HEK293 (cell line): ENCODE data around the gene RXFP1.

Experiments used
- MYNN ChIP-seq: fragments of 450-650 bp; formaldehyde crosslinking; IDR thresholded peaks from 2 replicates; pipeline ENCODE4 v1.5.1; 2016; ENCODE audit warnings: missing biosample characterization, missing genetic modification characterization, borderline replicate concordance
- REPIN1 ChIP-seq: fragments of 450-650 bp; formaldehyde crosslinking; IDR thresholded peaks from 2 replicates; pipeline ENCODE4 v1.5.1; 2017; ENCODE audit warnings: missing biosample characterization, missing genetic modification characterization, low read depth
- SP2 ChIP-seq: fragments of 450-650 bp; formaldehyde crosslinking; IDR thresholded peaks from 2 replicates; pipeline ENCODE4 v1.5.1; 2016; ENCODE audit warnings: missing biosample characterization, missing genetic modification characterization
- SP7 ChIP-seq: fragments of 450-650 bp; formaldehyde crosslinking; IDR thresholded peaks from 2 replicates; pipeline ENCODE4 v1.5.1; 2016; ENCODE audit warnings: missing biosample characterization, missing genetic modification characterization
- TRIM28 ChIP-seq: IDR thresholded peaks from 2 replicates; pipeline ENCODE4 v1.6.1; 2011; ENCODE audit warnings: low read length, control low read depth, borderline replicate concordance
- YY2 ChIP-seq: fragments of 450-650 bp; formaldehyde crosslinking; IDR thresholded peaks from 2 replicates; pipeline ENCODE4 v1.5.1; 2016; ENCODE audit warnings: missing biosample characterization, missing genetic modification characterization
- ZBTB17 ChIP-seq: fragments of 450-650 bp; formaldehyde crosslinking; IDR thresholded peaks from 2 replicates; pipeline ENCODE4 v1.5.1; 2016; ENCODE audit warnings: missing biosample characterization, missing genetic modification characterization
- ZBTB21 ChIP-seq: fragments of 450-650 bp; formaldehyde crosslinking; IDR thresholded peaks from 2 replicates; pipeline ENCODE4 v1.5.1; 2017; ENCODE audit warnings: missing biosample characterization, missing genetic modification characterization
- ZFHX2 ChIP-seq: fragments of 450-650 bp; formaldehyde crosslinking; conservative IDR thresholded peaks from 2 replicates; pipeline ENCODE4 v1.5.1; 2016; ENCODE audit warnings: missing biosample characterization, missing genetic modification characterization
- ZNF169 ChIP-seq: fragments of 450-650 bp; formaldehyde crosslinking; IDR thresholded peaks from 2 replicates; pipeline ENCODE4 v1.5.1; 2016; ENCODE audit warnings: missing biosample characterization, missing genetic modification characterization
- ZNF239 ChIP-seq: fragments of 450-650 bp; formaldehyde crosslinking; IDR thresholded peaks from 2 replicates; pipeline ENCODE4 v1.5.1; 2016; ENCODE audit warnings: missing biosample characterization, missing genetic modification characterization
- ZNF24 ChIP-seq: fragments of 450-650 bp; formaldehyde crosslinking; IDR thresholded peaks from 2 replicates; pipeline ENCODE4 v1.5.1; 2016; ENCODE audit warnings: missing biosample characterization, missing genetic modification characterization
- ZNF311 ChIP-seq: fragments of 450-650 bp; formaldehyde crosslinking; IDR thresholded peaks from 2 replicates; pipeline ENCODE4 v1.5.1; 2017; ENCODE audit warnings: missing biosample characterization, missing genetic modification characterization, borderline replicate concordance
- ZNF341 ChIP-seq: fragments of 450-650 bp; formaldehyde crosslinking; IDR thresholded peaks from 2 replicates; pipeline ENCODE4; 2016; ENCODE audit warnings: low read depth, missing biosample characterization, missing genetic modification characterization
- ZNF544 ChIP-seq: fragments of 450-650 bp; formaldehyde crosslinking; IDR thresholded peaks from 2 replicates; pipeline ENCODE4 v1.5.0; 2017; ENCODE audit warnings: missing biosample characterization, missing genetic modification characterization
- ZNF558 ChIP-seq: fragments of 450-650 bp; formaldehyde crosslinking; IDR thresholded peaks from 2 replicates; pipeline ENCODE4 v1.5.1; 2016; ENCODE audit warnings: missing biosample characterization, missing genetic modification characterization
- ZNF585B ChIP-seq: fragments of 450-650 bp; formaldehyde crosslinking; IDR thresholded peaks from 2 replicates; pipeline ENCODE4 v1.5.1; 2016; ENCODE audit warnings: missing biosample characterization, missing genetic modification characterization
- ZNF670 ChIP-seq: fragments of 450-650 bp; formaldehyde crosslinking; IDR thresholded peaks from 2 replicates; pipeline ENCODE4 v1.5.1; 2016; ENCODE audit warnings: missing biosample characterization, missing genetic modification characterization, low read depth
- ZNF776 ChIP-seq: fragments of 450-650 bp; formaldehyde crosslinking; IDR thresholded peaks from 2 replicates; pipeline ENCODE4 v1.5.0; 2017; ENCODE audit warnings: missing biosample characterization, missing genetic modification characterization, borderline replicate concordance
- TF ChIP-seq, protein P1 (sequence below): fragments of 450-650 bp; formaldehyde crosslinking; IDR thresholded peaks from 2 replicates; pipeline ENCODE4 v1.5.1; 2016; ENCODE audit warnings: missing biosample characterization, missing genetic modification characterization
- TF ChIP-seq, protein P2 (sequence below): fragments of 450-650 bp; formaldehyde crosslinking; IDR thresholded peaks from 2 replicates; pipeline ENCODE4 v1.5.1; 2016; ENCODE audit warnings: missing biosample characterization, missing genetic modification characterization
- TF ChIP-seq, protein P3 (sequence below): fragments of 450-650 bp; formaldehyde crosslinking; IDR thresholded peaks from 2 replicates; pipeline ENCODE4 v1.5.1; 2017; ENCODE audit warnings: missing biosample characterization, missing genetic modification characterization
- TF ChIP-seq, protein P4 (sequence below): fragments of 450-650 bp; formaldehyde crosslinking; IDR thresholded peaks from 2 replicates; pipeline ENCODE4 v1.5.1; 2016; ENCODE audit warnings: missing biosample characterization, missing genetic modification characterization
- TF ChIP-seq, protein P5 (sequence below): fragments of 450-650 bp; formaldehyde crosslinking; IDR thresholded peaks from 2 replicates; pipeline ENCODE4 v1.5.1; 2016; ENCODE audit warnings: missing biosample characterization, missing genetic modification characterization
- TF ChIP-seq, protein P6 (sequence below): fragments of 450-650 bp; formaldehyde crosslinking; IDR thresholded peaks from 2 replicates; pipeline ENCODE4; 2016; ENCODE audit warnings: missing biosample characterization, missing genetic modification characterization
- TF ChIP-seq, protein P7 (sequence below): fragments of 450-650 bp; formaldehyde crosslinking; IDR thresholded peaks from 2 replicates; pipeline ENCODE4 v1.5.1; 2016; ENCODE audit warnings: missing biosample characterization, missing genetic modification characterization

RXFP1 gene

DNA sequence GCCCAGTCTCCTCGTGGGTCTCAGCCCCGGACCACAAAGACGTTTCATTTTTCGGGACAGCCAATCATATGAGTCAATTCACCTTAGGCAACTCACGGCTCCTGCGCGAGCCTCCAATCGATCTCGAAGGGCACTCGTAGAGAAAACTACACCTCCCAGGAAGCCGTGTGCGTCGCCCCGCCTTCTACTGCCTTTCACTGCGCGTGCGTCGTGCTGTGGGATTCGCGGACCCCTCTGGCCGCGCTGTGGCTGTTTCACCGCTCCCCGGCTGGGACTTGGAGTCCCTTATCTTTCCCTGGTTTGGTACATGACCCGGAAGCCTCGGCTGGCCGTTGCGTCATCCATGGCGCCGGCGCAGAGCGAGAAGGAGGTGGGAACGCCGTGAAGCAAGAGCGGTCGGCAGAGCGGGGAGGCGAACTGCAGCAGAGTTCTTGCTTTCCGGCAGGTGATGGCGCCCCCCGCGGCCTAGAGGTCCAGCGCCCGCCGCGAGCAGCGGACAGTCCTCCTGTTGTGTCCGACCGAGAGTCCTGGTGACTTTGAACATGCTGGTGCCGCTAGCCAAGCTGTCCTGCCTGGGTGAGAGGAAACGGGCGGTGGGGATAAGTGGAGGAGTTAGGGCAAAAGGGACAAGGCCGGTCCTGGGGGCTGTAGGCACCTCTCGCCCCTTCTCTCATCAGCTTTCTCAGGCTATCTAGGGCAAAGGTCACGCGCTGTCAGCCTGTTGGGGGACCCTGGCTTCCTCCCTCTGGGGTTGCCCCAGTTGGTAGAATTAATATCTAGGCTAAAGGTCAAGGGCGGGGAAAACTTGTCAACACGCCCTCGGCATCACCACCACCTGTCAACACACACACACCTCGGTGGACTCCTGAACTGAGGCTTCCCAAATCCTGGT lies 150.5 kb downstream of the RXFP1 start, which contains the start of gene ETFDH (continued):
- TF ChIP-seq, protein P1, sequence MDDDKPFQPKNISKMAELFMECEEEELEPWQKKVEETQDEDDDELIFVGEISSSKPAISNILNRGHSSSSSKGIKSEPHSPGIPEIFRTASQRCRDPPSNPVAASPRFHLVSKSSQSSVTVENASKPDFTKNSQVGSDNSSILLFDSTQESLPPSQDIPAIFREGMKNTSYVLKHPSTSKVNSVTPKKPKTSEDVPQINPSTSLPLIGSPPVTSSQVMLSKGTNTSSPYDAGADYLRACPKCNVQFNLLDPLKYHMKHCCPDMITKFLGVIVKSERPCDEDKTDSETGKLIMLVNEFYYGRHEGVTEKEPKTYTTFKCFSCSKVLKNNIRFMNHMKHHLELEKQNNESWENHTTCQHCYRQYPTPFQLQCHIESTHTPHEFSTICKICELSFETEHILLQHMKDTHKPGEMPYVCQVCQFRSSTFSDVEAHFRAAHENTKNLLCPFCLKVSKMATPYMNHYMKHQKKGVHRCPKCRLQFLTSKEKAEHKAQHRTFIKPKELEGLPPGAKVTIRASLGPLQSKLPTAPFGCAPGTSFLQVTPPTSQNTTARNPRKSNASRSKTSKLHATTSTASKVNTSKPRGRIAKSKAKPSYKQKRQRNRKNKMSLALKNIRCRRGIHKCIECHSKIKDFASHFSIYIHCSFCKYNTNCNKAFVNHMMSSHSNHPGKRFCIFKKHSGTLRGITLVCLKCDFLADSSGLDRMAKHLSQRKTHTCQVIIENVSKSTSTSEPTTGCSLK (tag by site-specific recombination), result no peak
- TF ChIP-seq TRIM28, result peak; percentile 65; the same call in 1 of the 2 replicates
- TF ChIP-seq ZNF585B (tag by site-specific recombination), result no peak
- TF ChIP-seq ZBTB17 (tag by site-specific recombination), result peak; percentile 92
- TF ChIP-seq REPIN1 (tag by site-specific recombination), result no peak
- no peak for TF ChIP-seq ZNF169 (tag by site-specific recombination)
- TF ChIP-seq, protein P2, sequence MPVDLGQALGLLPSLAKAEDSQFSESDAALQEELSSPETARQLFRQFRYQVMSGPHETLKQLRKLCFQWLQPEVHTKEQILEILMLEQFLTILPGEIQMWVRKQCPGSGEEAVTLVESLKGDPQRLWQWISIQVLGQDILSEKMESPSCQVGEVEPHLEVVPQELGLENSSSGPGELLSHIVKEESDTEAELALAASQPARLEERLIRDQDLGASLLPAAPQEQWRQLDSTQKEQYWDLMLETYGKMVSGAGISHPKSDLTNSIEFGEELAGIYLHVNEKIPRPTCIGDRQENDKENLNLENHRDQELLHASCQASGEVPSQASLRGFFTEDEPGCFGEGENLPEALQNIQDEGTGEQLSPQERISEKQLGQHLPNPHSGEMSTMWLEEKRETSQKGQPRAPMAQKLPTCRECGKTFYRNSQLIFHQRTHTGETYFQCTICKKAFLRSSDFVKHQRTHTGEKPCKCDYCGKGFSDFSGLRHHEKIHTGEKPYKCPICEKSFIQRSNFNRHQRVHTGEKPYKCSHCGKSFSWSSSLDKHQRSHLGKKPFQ (tag by site-specific recombination), result peak; percentile 75; the same call in 1 of the 2 replicates
- peak; percentile 89 for TF ChIP-seq ZNF341 (tag by site-specific recombination)
- TF ChIP-seq, protein P3, sequence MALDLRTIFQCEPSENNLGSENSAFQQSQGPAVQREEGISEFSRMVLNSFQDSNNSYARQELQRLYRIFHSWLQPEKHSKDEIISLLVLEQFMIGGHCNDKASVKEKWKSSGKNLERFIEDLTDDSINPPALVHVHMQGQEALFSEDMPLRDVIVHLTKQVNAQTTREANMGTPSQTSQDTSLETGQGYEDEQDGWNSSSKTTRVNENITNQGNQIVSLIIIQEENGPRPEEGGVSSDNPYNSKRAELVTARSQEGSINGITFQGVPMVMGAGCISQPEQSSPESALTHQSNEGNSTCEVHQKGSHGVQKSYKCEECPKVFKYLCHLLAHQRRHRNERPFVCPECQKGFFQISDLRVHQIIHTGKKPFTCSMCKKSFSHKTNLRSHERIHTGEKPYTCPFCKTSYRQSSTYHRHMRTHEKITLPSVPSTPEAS, result no peak
- TF ChIP-seq, protein P4, sequence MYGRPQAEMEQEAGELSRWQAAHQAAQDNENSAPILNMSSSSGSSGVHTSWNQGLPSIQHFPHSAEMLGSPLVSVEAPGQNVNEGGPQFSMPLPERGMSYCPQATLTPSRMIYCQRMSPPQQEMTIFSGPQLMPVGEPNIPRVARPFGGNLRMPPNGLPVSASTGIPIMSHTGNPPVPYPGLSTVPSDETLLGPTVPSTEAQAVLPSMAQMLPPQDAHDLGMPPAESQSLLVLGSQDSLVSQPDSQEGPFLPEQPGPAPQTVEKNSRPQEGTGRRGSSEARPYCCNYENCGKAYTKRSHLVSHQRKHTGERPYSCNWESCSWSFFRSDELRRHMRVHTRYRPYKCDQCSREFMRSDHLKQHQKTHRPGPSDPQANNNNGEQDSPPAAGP (tag by site-specific recombination), result peak; percentile 32; the same call in 1 of the 2 replicates
- peak; percentile 9; the same call in 1 of the 2 replicates for TF ChIP-seq ZNF558
- TF ChIP-seq ZNF311, result no peak
- TF ChIP-seq SP2 (tag by site-specific recombination), result peak; percentile 96
- TF ChIP-seq ZFHX2 (tag by site-specific recombination), result 0 out of 2 replicates have a peak, but pooled peaks have one; percentile 1
- TF ChIP-seq, protein P5, sequence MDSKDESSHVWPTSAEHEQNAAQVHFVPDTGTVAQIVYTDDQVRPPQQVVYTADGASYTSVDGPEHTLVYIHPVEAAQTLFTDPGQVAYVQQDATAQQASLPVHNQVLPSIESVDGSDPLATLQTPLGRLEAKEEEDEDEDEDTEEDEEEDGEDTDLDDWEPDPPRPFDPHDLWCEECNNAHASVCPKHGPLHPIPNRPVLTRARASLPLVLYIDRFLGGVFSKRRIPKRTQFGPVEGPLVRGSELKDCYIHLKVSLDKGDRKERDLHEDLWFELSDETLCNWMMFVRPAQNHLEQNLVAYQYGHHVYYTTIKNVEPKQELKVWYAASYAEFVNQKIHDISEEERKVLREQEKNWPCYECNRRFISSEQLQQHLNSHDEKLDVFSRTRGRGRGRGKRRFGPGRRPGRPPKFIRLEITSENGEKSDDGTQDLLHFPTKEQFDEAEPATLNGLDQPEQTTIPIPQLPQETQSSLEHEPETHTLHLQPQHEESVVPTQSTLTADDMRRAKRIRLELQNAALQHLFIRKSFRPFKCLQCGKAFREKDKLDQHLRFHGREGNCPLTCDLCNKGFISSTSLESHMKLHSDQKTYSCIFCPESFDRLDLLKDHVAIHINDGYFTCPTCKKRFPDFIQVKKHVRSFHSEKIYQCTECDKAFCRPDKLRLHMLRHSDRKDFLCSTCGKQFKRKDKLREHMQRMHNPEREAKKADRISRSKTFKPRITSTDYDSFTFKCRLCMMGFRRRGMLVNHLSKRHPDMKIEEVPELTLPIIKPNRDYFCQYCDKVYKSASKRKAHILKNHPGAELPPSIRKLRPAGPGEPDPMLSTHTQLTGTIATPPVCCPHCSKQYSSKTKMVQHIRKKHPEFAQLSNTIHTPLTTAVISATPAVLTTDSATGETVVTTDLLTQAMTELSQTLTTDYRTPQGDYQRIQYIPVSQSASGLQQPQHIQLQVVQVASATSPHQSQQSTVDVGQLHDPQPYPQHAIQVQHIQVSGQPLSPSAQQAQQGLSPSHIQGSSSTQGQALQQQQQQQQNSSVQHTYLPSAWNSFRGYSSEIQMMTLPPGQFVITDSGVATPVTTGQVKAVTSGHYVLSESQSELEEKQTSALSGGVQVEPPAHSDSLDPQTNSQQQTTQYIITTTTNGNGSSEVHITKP, result peak; percentile 85
- TF ChIP-seq, protein P6, sequence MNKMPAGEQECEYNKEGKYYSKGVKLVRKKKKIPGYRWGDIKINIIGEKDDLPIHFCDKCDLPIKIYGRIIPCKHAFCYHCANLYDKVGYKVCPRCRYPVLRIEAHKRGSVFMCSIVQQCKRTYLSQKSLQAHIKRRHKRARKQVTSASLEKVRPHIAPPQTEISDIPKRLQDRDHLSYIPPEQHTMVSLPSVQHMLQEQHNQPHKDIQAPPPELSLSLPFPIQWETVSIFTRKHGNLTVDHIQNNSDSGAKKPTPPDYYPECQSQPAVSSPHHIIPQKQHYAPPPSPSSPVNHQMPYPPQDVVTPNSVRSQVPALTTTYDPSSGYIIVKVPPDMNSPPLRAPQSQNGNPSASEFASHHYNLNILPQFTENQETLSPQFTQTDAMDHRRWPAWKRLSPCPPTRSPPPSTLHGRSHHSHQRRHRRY, result no peak
- TF ChIP-seq MYNN, result no peak
- TF ChIP-seq, protein P7, sequence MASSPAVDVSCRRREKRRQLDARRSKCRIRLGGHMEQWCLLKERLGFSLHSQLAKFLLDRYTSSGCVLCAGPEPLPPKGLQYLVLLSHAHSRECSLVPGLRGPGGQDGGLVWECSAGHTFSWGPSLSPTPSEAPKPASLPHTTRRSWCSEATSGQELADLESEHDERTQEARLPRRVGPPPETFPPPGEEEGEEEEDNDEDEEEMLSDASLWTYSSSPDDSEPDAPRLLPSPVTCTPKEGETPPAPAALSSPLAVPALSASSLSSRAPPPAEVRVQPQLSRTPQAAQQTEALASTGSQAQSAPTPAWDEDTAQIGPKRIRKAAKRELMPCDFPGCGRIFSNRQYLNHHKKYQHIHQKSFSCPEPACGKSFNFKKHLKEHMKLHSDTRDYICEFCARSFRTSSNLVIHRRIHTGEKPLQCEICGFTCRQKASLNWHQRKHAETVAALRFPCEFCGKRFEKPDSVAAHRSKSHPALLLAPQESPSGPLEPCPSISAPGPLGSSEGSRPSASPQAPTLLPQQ, result peak; percentile 27; the same call in 1 of the 2 replicates
- TF ChIP-seq ZBTB21, result peak; percentile 66; the same call in 1 of the 2 replicates
- no peak for TF ChIP-seq ZNF544 (tag by site-specific recombination)
- TF ChIP-seq ZNF239 (tag by site-specific recombination), result no peak
- TF ChIP-seq ZNF670 (tag by site-specific recombination), result no peak
- peak; percentile 66; the same call in 1 of the 2 replicates for TF ChIP-seq ZNF24 (tag by site-specific recombination)
- TF ChIP-seq YY2 (tag by site-specific recombination), result peak; percentile 80
- no peak for TF ChIP-seq ZNF776 (tag by site-specific recombination)
- TF ChIP-seq SP7 (tag by site-specific recombination), result peak; percentile 30; the same call in 1 of the 2 replicates
